ENCODE measurements around the gene RIMBP2.

- no peak for TF ChIP-seq EZH2 (IDR thresholded peaks at IDR 0.05; ENCODE audit: insufficient read depth, poor library complexity, severe bottlenecking)
- no peak for TF ChIP-seq EZH2phosphoT487 (IDR thresholded peaks at IDR 0.05; ENCODE audit: insufficient read depth, low read depth)
These were observed 18.0 kb downstream of the RIMBP2 start for GRCh38 chr12:130698106-130698505.
